HCT116 (cell line): ENCODE measurements around the gene EGR4. TPM values are rescaled to one million over a fixed set of nuclear protein-coding genes. Genes with fewer than 3 reads are reported as not detected.

ENCODE experiments used
- ATAC-seq: fragments of 200-7000 bp; cut with Tn5 transposase; 2 replicates; pipeline ENCODE4 v1.9.1; 2020; ENCODE audit warnings: mild to moderate bottlenecking, moderate library complexity
- BruUV-seq: library from RNA; stranded (reverse); fragments of 400-500 nt; replicated peaks from 2 replicates; lab custom pipeline; 2021; lab: Mats Ljungman, UMichigan
- CTCF ChIA-PET: fragments of 300-600 bp; sonication (Branson Sonifier 250); formaldehyde crosslinking; loops from one replicate; lab custom pipeline; 2021; ENCODE audit warnings: antibody characterized with exemption; lab: Charles Lee
- POLR2A ChIA-PET: fragments of 300-600, 350-600 bp; sonication (Branson Sonifier 250); formaldehyde crosslinking; loops from one replicate; lab custom pipeline; 2021; ENCODE audit warnings: antibody characterized with exemption; lab: Charles Lee
- RAD21 ChIA-PET, 2 experiments: fragments of 300-600 bp; sonication (Branson Sonifier 250); formaldehyde crosslinking; loops; one replicate each; lab custom pipeline; 2023; ENCODE audit warnings: low total read pairs in 2 of 2; ENCODE audit not compliant: uncharacterized antibody in 2 of 2, unreplicated experiment in 2 of 2, low non-redundant PET in 1 of 2; lab: Charles Lee
- DNase-seq: peaks from one replicate; pipeline ENCODE4 v3.0.0-alpha.2; 2010; ENCODE audit warnings: low read depth, low spot score
- H2AFZ ChIP-seq: fragments of 200-600 bp; shearing (Covaris generic), sonication (generic); 2 replicates; pipeline ENCODE4 v1.6.1; 2017; ENCODE audit warnings: low read depth, mixed run types, mixed read lengths, antibody characterized with exemption, low read length; ENCODE audit not compliant: poor library complexity, severe bottlenecking
- H3K27ac ChIP-seq: 2 replicates; pipeline ENCODE4 v1.5.1; 2012; ENCODE audit warnings: low read depth, low read length
- H3K27me3 ChIP-seq: fragments of 200-600 bp; sonication (generic); 2 replicates; pipeline ENCODE4 v1.6.1; 2016; ENCODE audit warnings: mixed run types, low read length, mixed read lengths; ENCODE audit not compliant: insufficient read depth
- H3K36me3 ChIP-seq, 2 experiments: fragments of 200-500 bp in 1 of 2; fragments of 200-600 bp in 1 of 2; sonication (Bioruptor generic) in 1 of 2; sonication (generic) in 1 of 2; 2 replicates each; pipeline versions ENCODE4 v1.5.1 to v1.6.1; 2014 to 2016; ENCODE audit warnings: low read length in 2 of 2, inconsistent platforms in 1 of 2, mixed read lengths in 1 of 2, mixed run types in 1 of 2; ENCODE audit not compliant: insufficient read depth in 2 of 2, control insufficient read depth in 1 of 2
- H3K4me1 ChIP-seq, 2 experiments: fragments of 200-600 bp in 1 of 2; sonication (generic) in 1 of 2; 2 replicates each; pipeline versions ENCODE4 v1.5.1 to v1.6.1; 2012 to 2017; ENCODE audit warnings: low read length in 2 of 2, inconsistent platforms in 1 of 2, mild to moderate bottlenecking in 1 of 2, mixed read lengths in 1 of 2, mixed run types in 1 of 2, moderate library complexity in 1 of 2; ENCODE audit not compliant: insufficient read depth in 2 of 2, control insufficient read depth in 1 of 2
- H3K4me2 ChIP-seq: fragments of 200-600 bp; sonication (generic); 2 replicates; pipeline ENCODE4 v1.6.1; 2017; ENCODE audit warnings: mixed run types, low read length, mixed read lengths
- H3K4me3 ChIP-seq, 2 experiments: fragments of 200-600 bp in 1 of 2; sonication (generic) in 1 of 2; replicated peaks in 1 of 2; 2 replicates each; pipeline ENCODE4 v1.5.1; 2011 to 2016; ENCODE audit warnings: low read length in 2 of 2, control low read depth in 1 of 2, low read depth in 1 of 2, mild to moderate bottlenecking in 1 of 2, mixed read lengths in 1 of 2, mixed run types in 1 of 2
- H3K79me2 ChIP-seq: fragments of 200-600 bp; sonication (generic); 2 replicates; pipeline ENCODE4 v1.6.1; 2017; ENCODE audit warnings: mild to moderate bottlenecking, mixed run types, low read length, moderate library complexity, mixed read lengths; ENCODE audit not compliant: insufficient read depth
- H3K9ac ChIP-seq: fragments of 200-600 bp; sonication (generic); 2 replicates; pipeline ENCODE4 v1.6.1; 2016; ENCODE audit warnings: low read length, mixed read lengths
- H3K9me2 ChIP-seq: fragments of 200-600 bp; sonication (generic), shearing (Covaris generic); 2 replicates; pipeline ENCODE4 v1.6.1; 2017; ENCODE audit warnings: mixed run types, mild to moderate bottlenecking, moderate library complexity; ENCODE audit not compliant: insufficient read depth
- H3K9me3 ChIP-seq, 2 experiments: fragments of 200-500 bp in 1 of 2; fragments of 200-600 bp in 1 of 2; sonication (Bioruptor generic) in 1 of 2; sonication (generic) in 1 of 2; 2 replicates each; pipeline ENCODE4 v1.6.1; 2014 to 2017; ENCODE audit warnings: low read length in 2 of 2, mixed read lengths in 2 of 2, inconsistent platforms in 1 of 2, low read depth in 1 of 2, mild to moderate bottlenecking in 1 of 2, mixed run types in 1 of 2, moderate library complexity in 1 of 2; ENCODE audit not compliant: control insufficient read depth in 1 of 2, insufficient read depth in 1 of 2
- H4K20me1 ChIP-seq: fragments of 200-600 bp; sonication (generic), shearing (Covaris generic); 2 replicates; pipeline ENCODE4 v1.6.1; 2017; ENCODE audit warnings: mixed run types, mild to moderate bottlenecking, moderate library complexity; ENCODE audit not compliant: insufficient read depth
- EZH2 ChIP-seq: fragments of 200-600 bp; sonication (generic); IDR thresholded peaks from 2 replicates; pipeline ENCODE4 v1.6.1; 2017; ENCODE audit warnings: antibody characterized with exemption, mixed run types
- FOSL1 ChIP-seq: IDR thresholded peaks from 2 replicates; pipeline ENCODE4 v1.6.1; 2012; ENCODE audit warnings: low read depth
- POLR2A ChIP-seq: IDR thresholded peaks from 2 replicates; pipeline ENCODE4 v1.7.0; 2011; ENCODE audit warnings: borderline replicate concordance; ENCODE audit not compliant: insufficient read depth, insufficient read length; ENCODE audit errors: extremely low read depth
- REST ChIP-seq: IDR thresholded peaks from 2 replicates; pipeline ENCODE4 v1.6.1; 2012; ENCODE audit warnings: low read depth
- SP1 ChIP-seq: IDR thresholded peaks from 2 replicates; pipeline ENCODE4 v1.6.1; 2012; ENCODE audit warnings: low read depth
- SRF ChIP-seq: IDR thresholded peaks from 2 replicates; pipeline ENCODE4 v1.6.1; 2012; ENCODE audit warnings: low read depth
- TCF7L2 ChIP-seq: IDR thresholded peaks from 2 replicates; pipeline ENCODE4 v1.7.0; 2011; ENCODE audit warnings: borderline replicate concordance, inconsistent platforms; ENCODE audit not compliant: insufficient read depth, insufficient read length; ENCODE audit errors: extremely low read depth
- intact Hi-C: fragments of 100-400 bp; cut with micrococcal nuclease; formaldehyde crosslinking; loops from 2 replicates; pipeline ENCODE4 v1.10.0; 2022
- total RNA-seq: library from RNA; stranded (reverse); gene quantifications from one replicate; pipeline ENCODE4 v1.2.1, GENCODE V29; 2021; ENCODE audit not compliant: unreplicated experiment

Gene EGR4
- total RNA-seq, 1 experiment from 2014 or later: 0.37 TPM

DNA sequence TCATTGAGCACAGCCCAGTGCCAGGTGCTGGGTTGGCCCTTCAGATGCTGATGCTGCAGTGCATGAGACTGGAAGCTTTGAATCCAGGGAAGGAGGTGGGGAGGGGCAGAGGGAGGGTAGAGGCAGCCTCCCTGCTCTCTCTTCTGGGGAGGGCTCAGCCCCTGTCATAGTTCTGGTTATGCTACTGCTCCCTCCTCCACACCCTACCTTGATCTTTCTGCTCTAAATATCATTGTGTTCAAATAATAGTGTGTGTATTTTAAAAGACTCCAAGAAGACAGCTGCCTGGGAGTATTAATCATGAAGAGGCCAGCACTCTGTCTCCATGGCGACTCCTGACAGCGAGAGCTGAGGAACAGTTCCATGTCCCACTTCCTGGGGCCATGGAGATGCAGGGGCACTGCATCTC lies 3.8 kb upstream of the EGR4 start:
- no peak overlapping the region for H3K9ac ChIP-seq
- intact Hi-C loops: no loop called here
- TF ChIP-seq REST (no peak), FOSL1 (no peak), SRF (no peak)
- DNase-seq (no peak), ATAC-seq (no peak)
- H3K4me2 ChIP-seq: no peak overlapping the region
- no peak overlapping the region for H3K4me3 ChIP-seq
- H3K27ac ChIP-seq: no peak overlapping the region
- H3K9me3 ChIP-seq: no peaks in the 10 kb centered on the region
- no TSS peak for BruUV-seq
- no peaks in the 10 kb centered on the region for H3K36me3 ChIP-seq
- CTCF ChIA-PET: no interaction called here
- POLR2A ChIA-PET: no interaction called here
- peaks cover 17% of the 10 kb centered on the region; the same call in 1 of the 2 replicates for H3K27me3 ChIP-seq
- H2AFZ ChIP-seq: no peak overlapping the region
- RAD21 ChIA-PET: no interaction called here
- no peaks in the 10 kb centered on the region for H3K79me2 ChIP-seq
- no peaks in the 10 kb centered on the region for H4K20me1 ChIP-seq
- H3K4me1 ChIP-seq: peaks cover 10 to 17% of the 10 kb centered on the region in 2 experiments; a peak in 3 of 4 replicates
- no peaks in the 10 kb centered on the region for H3K9me2 ChIP-seq

DNA sequence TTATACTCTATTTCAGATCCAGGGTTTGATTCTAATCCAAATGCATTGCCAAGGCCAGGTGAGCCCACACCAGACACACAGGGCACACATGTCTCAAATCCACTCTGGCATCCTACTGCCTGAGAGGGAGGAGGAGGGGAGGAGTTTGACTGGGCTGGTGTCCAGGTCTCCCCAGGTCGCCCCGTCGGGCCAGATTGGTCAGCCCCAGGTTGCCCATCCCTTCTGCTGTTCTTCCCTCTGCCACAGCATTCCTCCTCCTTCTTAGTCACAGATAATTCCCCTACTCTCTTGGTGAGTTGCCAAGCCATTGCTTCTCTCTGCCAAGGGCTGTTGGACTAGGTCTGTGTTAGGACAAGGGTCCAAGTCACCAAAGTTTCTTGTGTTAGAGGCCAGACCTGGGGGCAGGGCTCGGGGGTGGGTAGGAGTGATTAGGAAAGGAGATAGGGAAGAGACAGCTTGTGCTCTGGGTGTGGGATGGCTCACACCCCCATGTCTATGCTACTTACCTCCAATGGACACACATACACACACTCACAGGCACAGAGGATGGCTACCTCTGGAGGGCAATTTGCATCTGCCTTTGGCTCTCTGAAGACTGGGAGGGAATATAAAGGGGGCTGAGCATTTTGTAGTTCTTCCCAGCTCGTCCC lies 2.5 kb upstream of the EGR4 start:
- intact Hi-C loops: no loop called here

More for the DNA sequence above, 2.5 kb upstream of the EGR4 start:
- Histone ChIP-seq H3K9me2 (no peaks in the 10 kb centered on the region), H3K4me1 (peaks cover 10 to 17% of the 10 kb centered on the region in 2 experiments; a peak in 3 of 4 replicates), H3K27ac (no peak overlapping the region), H3K9me3 (no peaks in the 10 kb centered on the region), H3K4me3 (no peak overlapping the region), H3K4me2 (peak overlapping the region; percentile 54), H2AFZ (no peak overlapping the region), H3K27me3 (peaks cover 17% of the 10 kb centered on the region; the same call in 1 of the 2 replicates), H3K9ac (no peak overlapping the region), H4K20me1 (no peaks in the 10 kb centered on the region), H3K79me2 (no peaks in the 10 kb centered on the region), H3K36me3 (no peaks in the 10 kb centered on the region)
- no peak for DNase-seq
- CTCF ChIA-PET: no interaction called here
- ATAC-seq: peak; percentile 71
- BruUV-seq: no TSS peak
- TF ChIP-seq FOSL1 (0 out of 2 replicates have a peak, but pooled peaks have one; percentile 7), TCF7L2 (no peak), EZH2 (no peak), SP1 (no peak; the same call in 1 of the 2 replicates), SRF (no peak), POLR2A (no peak)
- POLR2A ChIA-PET: no interaction called here
- RAD21 ChIA-PET: no interaction called here
